ENCODE results near the gene TNS1. TPM values are rescaled to one million over a fixed set of nuclear protein-coding genes. Genes with fewer than 3 reads are reported as not detected.
"Not testable (repeated sequence)": the region's sequence is repeated elsewhere in the genome, so short reads cannot be mapped to it uniquely, and the experiment has no call there.

The TNS1 gene
- total RNA-seq, 1 experiment from 2014 or later = 2.6 TPM

- no peak for DNase-seq (ENCODE audit: low read depth)
These were observed 203.8 kb downstream of the TNS1 start for GRCh38 chr2:217798743-217799562.

- DNase-seq (ENCODE audit: low read depth) = no peak
These were observed 204.6 kb downstream of the TNS1 start for GRCh38 chr2:217798191-217798590.

GRCh38 chr2:217797661-217798069 lies 205.1 kb downstream of the TNS1 start:
- DNase-seq (ENCODE audit: low read depth) = peak; percentile 24

- DNase-seq (ENCODE audit: low read depth) = no peak
These were observed 205.6 kb downstream of the TNS1 start for GRCh38 chr2:217797165-217797564.

GRCh38 chr2:217795706-217796465 lies 206.9 kb downstream of the TNS1 start:
- DNase-seq (ENCODE audit: low read depth) = no peak

- DNase-seq (ENCODE audit: low read depth) = no peak
These were observed 207.7 kb downstream of the TNS1 start for GRCh38 chr2:217795067-217795466.

GRCh38 chr2:217794133-217794986 lies 208.4 kb downstream of the TNS1 start:
- DNase-seq (ENCODE audit: low read depth) = no peak

GRCh38 chr2:217793566-217794132 lies 209.1 kb downstream of the TNS1 start:
- DNase-seq (ENCODE audit: low read depth) = no peak

GRCh38 chr2:217792626-217793527 lies 209.9 kb downstream of the TNS1 start:
- no peak for DNase-seq (ENCODE audit: low read depth)

- no peak for DNase-seq (ENCODE audit: low read depth)
These were observed 211.2 kb downstream of the TNS1 start for GRCh38 chr2:217791551-217791950.

- peak; percentile 49 for DNase-seq (ENCODE audit: low read depth)
These were observed 212.0 kb downstream of the TNS1 start for GRCh38 chr2:217790681-217791392.

- DNase-seq (ENCODE audit: low read depth) = no peak
These were observed 212.6 kb downstream of the TNS1 start for GRCh38 chr2:217790195-217790594.

- DNase-seq (ENCODE audit: low read depth) = no peak
These were observed 213.0 kb downstream of the TNS1 start for GRCh38 chr2:217789736-217790181.

- DNase-seq (ENCODE audit: low read depth) = peak; percentile 70
These were observed 213.6 kb downstream of the TNS1 start for GRCh38 chr2:217789003-217789735.

- DNase-seq (ENCODE audit: low read depth) = no peak
These were observed 214.2 kb downstream of the TNS1 start for GRCh38 chr2:217788669-217789002.

GRCh38 chr2:217787160-217787877 lies 215.5 kb downstream of the TNS1 start:
- no peak for DNase-seq (ENCODE audit: low read depth)

GRCh38 chr2:217786560-217786959 lies 216.2 kb downstream of the TNS1 start:
- DNase-seq (ENCODE audit: low read depth) = not testable (repeated sequence)

GRCh38 chr2:217785544-217786045 lies 217.2 kb downstream of the TNS1 start:
- DNase-seq (ENCODE audit: low read depth) = peak; percentile 73

Measured in Daoy (cell line).